ENCODE results near the gene RHCE. TPM values are rescaled to one million over a fixed set of nuclear protein-coding genes. Genes with fewer than 3 reads are reported as not detected.
"Not testable (repeated sequence)": the region's sequence is repeated elsewhere in the genome, so short reads cannot be mapped to it uniquely, and the experiment has no call there.

The RHCE gene
- total RNA-seq, 4 donors from 2014 or later: 0.33 to 1.5 (median 0.39) TPM; not detected in 1

DNA sequence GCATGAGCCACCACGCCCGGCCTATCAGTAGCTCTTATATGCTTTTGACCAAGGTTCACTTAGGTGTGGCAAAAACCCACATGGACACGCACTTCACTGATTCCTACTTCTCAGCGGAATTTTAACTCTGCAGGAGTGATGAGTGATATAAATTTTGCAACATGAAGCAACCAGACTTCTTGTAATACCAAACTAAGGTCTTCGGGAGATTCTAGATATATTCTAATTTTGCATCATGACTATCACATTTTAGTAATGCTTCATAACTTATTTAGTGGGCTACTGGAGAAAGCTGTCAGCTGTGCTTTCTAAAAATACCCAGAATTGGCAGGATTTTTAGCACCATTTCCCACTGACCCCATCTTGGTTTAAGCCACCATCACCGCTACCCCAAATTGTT is 27.8 kb downstream of the RHCE start:
- no peaks in the 10 kb centered on the region for H3K27me3 ChIP-seq
- H3K4me3 ChIP-seq (replicated peaks in 1 of 3): no peak overlapping the region
- no peaks in the 10 kb centered on the region for H3K9me3 ChIP-seq
- intact Hi-C loops (cut with DNase I): no loop called here
- no peak for DNase-seq
- 97 to 98% methylated on average over 6 of the region's 6 CpGs for WGBS, 2 donors
- H3K36me3 ChIP-seq: no peaks in the 10 kb centered on the region
- H3K27ac ChIP-seq: no peak overlapping the region
- H3K4me1 ChIP-seq: no peaks in the 10 kb centered on the region
- TF ChIP-seq, protein P1, sequence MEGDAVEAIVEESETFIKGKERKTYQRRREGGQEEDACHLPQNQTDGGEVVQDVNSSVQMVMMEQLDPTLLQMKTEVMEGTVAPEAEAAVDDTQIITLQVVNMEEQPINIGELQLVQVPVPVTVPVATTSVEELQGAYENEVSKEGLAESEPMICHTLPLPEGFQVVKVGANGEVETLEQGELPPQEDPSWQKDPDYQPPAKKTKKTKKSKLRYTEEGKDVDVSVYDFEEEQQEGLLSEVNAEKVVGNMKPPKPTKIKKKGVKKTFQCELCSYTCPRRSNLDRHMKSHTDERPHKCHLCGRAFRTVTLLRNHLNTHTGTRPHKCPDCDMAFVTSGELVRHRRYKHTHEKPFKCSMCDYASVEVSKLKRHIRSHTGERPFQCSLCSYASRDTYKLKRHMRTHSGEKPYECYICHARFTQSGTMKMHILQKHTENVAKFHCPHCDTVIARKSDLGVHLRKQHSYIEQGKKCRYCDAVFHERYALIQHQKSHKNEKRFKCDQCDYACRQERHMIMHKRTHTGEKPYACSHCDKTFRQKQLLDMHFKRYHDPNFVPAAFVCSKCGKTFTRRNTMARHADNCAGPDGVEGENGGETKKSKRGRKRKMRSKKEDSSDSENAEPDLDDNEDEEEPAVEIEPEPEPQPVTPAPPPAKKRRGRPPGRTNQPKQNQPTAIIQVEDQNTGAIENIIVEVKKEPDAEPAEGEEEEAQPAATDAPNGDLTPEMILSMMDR (IDR thresholded peaks at IDR 0.05): no peak

DNA sequence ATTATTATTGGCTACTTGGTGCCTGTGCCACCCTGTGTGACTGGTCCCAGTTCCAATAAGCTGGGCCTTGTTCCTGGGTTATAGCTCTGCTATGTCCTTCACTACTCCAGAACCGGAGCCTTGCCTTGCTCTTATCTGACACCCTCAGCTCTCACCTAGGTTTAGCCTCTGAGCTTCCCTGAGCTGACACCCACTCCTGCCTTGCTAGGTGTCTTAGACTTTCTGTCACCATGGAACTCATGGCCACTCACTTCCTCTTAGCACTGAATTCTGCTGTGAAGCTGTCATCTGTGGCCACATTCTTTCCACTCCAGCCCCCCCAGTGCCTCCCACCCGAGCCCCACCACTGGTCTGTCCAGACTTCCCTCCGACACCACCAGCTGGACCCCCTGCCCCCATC is 30.9 kb downstream of the RHCE start:
- H3K27me3 ChIP-seq; H3K4me1 ChIP-seq; H3K9me3 ChIP-seq; intact Hi-C loops (cut with DNase I); H3K4me3 ChIP-seq (replicated peaks in 1 of 3); H3K27ac ChIP-seq; DNase-seq; H3K36me3 ChIP-seq: not testable (repeated sequence)
- 77 to 96% methylated on average over 3 of the region's 3 CpGs for WGBS, 2 donors

DNA sequence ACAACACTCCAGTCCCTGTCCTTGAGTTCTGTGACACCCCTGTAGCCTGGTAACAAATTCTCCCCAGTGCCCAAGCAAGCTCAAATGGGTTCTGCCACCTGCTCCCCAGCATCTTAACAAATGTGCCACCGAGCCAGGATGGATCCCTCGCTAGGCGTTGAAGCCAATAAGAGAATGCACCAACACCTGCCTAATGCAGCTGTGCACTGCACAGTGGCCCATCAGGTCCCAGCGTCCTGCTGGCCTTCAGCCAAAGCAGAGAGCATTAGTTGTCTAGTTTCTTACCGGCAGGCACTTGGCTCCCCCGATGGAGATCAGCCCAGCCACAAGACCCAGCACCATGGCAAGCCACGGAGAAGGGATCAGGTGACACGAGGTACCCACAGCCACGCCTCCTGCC is 31.9 kb downstream of the RHCE start:
- not testable (repeated sequence) for H3K36me3 ChIP-seq
- WGBS, 2 donors: 68 to 71% methylated on average over 4 of the region's 9 CpGs
- DNase-seq: peak; percentile 9 to 11

DNA sequence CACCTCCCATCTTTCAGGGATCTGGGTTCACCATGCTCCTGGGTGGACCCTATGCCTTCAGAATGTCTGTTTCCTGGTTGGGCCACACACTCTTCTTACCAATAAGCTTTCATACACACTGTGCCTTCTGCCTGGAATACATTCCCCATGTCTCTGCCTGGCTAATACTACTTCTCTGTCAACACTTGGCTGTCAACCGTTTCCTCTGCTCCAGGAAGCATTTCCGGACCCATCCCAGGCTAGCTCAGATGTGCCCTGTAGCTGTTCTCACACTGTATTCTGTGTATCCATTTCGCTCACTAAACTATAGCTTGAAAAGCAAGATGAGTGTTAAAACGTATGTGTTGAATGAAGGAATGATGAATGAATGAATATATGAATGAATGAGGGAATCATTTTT is 33.5 kb downstream of the RHCE start:
- WGBS, 2 donors: 75 to 79% methylated on average over 4 of the region's 4 CpGs
- DNase-seq; intact Hi-C loops (cut with DNase I); H3K4me1 ChIP-seq; H3K27ac ChIP-seq; H3K9me3 ChIP-seq; H3K27me3 ChIP-seq; H3K36me3 ChIP-seq; H3K4me3 ChIP-seq (replicated peaks in 1 of 3): not testable (repeated sequence)

More for the DNA sequence above, 31.9 kb downstream of the RHCE start:
- intact Hi-C loops (cut with DNase I); H3K4me1 ChIP-seq; H3K27me3 ChIP-seq; H3K27ac ChIP-seq; H3K9me3 ChIP-seq; H3K4me3 ChIP-seq (replicated peaks in 1 of 3): not testable (repeated sequence)

DNA sequence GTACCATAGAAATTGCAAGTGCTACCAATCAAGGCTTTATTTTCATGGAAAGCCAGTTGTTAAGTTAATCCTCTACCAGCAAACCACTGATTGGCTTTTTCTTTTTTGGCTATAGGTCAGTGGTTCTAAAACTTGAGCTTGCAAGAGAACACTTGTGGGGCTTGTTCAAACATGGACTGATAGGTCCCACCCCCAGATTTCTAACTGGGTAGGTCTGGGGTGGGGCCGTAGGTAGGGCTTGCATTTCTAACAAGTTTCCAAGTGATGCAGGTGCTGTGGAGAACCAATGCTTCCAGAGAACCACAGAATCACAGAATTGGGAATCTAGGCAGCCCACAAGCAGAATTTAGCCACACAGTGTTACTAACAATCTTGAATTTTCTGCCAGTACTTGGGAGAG is 36.8 kb downstream of the RHCE start:
- DNase-seq; H3K4me1 ChIP-seq; H3K9me3 ChIP-seq; H3K4me3 ChIP-seq (replicated peaks in 1 of 3); intact Hi-C loops (cut with DNase I); H3K36me3 ChIP-seq; H3K27ac ChIP-seq; H3K27me3 ChIP-seq: not testable (repeated sequence)
- no CpG with 5 or more reads among the region's 1 CpG for WGBS, 2 donors

DNA sequence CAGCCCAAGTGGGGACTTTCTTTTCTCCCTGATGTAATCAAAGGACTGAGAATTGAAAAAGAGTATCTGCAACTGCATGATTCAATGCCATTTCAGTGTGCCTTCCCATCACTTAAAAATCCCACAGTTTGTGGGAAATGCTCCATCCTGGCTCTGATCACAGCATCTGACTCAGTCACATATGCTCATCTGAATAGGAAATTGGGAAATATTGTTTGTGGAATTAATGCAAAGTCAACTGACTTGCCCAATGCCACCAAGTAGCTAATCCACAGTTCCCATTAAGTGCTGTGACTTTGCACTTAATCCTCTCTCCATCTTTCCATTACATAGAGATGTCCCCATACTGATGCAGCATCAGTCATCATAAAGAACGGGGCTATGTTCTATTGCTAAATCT is 37.5 kb downstream of the RHCE start:
- H3K27me3 ChIP-seq; H3K4me3 ChIP-seq (replicated peaks in 1 of 3); H3K9me3 ChIP-seq; H3K4me1 ChIP-seq; DNase-seq; H3K36me3 ChIP-seq; intact Hi-C loops (cut with DNase I); H3K27ac ChIP-seq: not testable (repeated sequence)
- 90 to 93% methylated on average over 1 of the region's 1 CpG for WGBS, 2 donors

DNA sequence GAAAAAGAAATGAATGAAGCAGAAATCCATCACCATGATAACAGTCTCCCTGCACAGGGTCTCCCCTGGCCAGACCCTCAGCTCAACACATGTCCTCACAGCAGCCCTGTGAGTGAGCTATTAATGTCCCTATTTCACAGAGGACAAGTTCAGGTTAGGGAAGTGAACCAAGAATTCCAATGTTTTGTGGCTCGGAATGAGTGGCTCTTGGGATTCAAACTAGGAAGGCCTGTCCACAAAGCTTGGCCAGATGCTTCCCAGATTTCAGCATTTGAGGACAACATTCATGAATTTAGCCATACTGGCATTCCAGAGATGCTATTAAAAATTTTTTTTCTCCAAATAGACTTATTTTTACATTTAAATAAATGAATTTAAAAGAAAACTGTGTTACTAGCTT is 38.1 kb downstream of the RHCE start:
- intact Hi-C loops (cut with DNase I); H3K4me1 ChIP-seq; H3K4me3 ChIP-seq (replicated peaks in 1 of 3); H3K9me3 ChIP-seq; H3K36me3 ChIP-seq; DNase-seq; H3K27me3 ChIP-seq; H3K27ac ChIP-seq: not testable (repeated sequence)
- 78 to 95% methylated on average over 1 of the region's 1 CpG for WGBS, 2 donors

DNA sequence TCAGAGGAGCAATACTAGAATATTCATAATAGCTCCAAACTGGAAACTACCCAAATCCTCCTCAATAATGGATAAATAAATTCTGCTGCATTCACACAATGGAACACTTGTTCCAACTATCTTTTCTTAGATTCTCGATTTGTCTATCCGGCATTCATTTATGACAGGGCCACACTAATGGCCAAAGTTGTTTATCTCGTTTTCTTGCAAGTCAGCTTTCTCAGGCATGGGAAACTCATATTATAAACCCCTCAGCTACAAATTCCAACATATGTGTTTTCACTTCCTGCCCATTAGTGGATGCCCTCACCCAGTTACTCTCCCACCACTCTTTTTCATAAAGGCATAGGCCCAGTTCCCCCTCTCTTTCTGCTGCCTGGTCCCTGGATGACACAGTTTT is 42.3 kb downstream of the RHCE start:
- DNase-seq; H3K27me3 ChIP-seq; H3K9me3 ChIP-seq; H3K27ac ChIP-seq; intact Hi-C loops (cut with DNase I); H3K4me1 ChIP-seq; H3K36me3 ChIP-seq; H3K4me3 ChIP-seq (replicated peaks in 1 of 3): not testable (repeated sequence)
- WGBS, 2 donors: 87 to 94% methylated on average over 3 of the region's 3 CpGs

DNA sequence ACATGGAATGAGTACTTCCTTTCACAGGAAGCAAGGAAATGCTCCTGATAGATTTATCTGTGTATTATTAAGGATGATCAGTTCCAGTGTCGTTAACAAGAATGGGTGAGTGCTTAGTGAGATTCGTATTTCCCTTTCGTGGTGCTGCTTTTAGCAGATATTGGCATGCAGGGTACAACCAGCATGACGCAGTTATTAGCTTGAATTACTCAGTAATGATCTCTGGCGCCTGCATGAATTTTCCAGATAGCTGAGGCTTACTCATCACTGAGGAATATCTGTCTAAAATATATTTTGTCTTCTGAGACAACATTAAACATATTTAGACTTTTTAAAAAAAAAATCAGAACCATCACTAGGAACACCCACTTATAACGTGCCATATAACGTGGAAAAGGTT is 48.9 kb downstream of the RHCE start:
- H3K4me3 ChIP-seq (replicated peaks in 1 of 3); intact Hi-C loops (cut with DNase I); H3K27ac ChIP-seq; H3K4me1 ChIP-seq; H3K9me3 ChIP-seq; DNase-seq; H3K36me3 ChIP-seq; H3K27me3 ChIP-seq: not testable (repeated sequence)
- WGBS, 2 donors: 68 to 76% methylated on average over 7 of the region's 7 CpGs

DNA sequence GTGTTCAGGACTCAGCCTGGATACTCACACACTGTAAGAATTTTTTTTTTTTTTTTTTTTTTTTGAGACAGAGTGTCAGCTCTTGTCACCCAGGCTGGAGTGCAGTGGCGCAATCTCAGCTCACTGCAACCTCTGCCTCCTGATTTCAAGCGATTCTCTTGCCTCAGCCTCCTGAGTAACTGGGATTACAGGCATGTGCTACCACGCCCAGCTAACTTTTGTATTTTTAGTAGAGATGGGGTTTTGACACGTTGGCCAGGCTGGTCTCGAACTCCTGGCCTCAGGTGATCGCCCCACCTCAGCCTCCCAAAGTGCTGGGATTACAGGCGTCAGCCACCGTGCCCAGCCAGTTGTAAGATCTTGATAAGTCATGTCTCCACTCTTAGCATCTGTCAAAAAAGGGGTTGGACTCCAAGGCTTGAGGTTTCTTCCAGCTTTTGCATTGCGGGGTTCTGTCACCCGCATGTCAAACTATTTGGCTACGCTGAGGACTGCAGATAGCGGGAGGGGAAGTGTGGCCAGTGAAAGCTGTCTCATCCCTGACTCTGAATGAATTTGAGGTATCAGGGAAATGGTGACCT is 50.8 kb downstream of the RHCE start:
- H3K4me1 ChIP-seq; H3K9me3 ChIP-seq; intact Hi-C loops (cut with DNase I); H3K36me3 ChIP-seq; H3K27ac ChIP-seq; H3K4me3 ChIP-seq (replicated peaks in 1 of 3); DNase-seq; H3K27me3 ChIP-seq: not testable (repeated sequence)
- 86 to 96% methylated on average over 12 of the region's 12 CpGs for WGBS, 2 donors
